Stimulated activated CD8-positive, alpha-beta memory T cell treated with anti-CD3 and anti-CD28 coated beads, Interleukin-12 subunit alpha, Interleukin-12 subunit beta, amount 100 ng/mL, for 4 hours (primary cell): Measurements from ENCODE around the gene RAD54L.
A peak's percentile ranks its signal among the peaks of the same experiment; 100 is the strongest.
"Not testable (repeated sequence)": the region's sequence is repeated elsewhere in the genome, so short reads cannot be mapped to it uniquely, and the experiment has no call there.

Source experiments
- DNase-seq: peaks from one replicate; pipeline ENCODE4 v3.0.0-alpha.2; 2020; ENCODE audit warnings: low read depth

RAD54L gene

GRCh38 chr1:46241733-46242132 is 5.8 kb upstream of the RAD54L start:
- not testable (repeated sequence) for DNase-seq

DNA sequence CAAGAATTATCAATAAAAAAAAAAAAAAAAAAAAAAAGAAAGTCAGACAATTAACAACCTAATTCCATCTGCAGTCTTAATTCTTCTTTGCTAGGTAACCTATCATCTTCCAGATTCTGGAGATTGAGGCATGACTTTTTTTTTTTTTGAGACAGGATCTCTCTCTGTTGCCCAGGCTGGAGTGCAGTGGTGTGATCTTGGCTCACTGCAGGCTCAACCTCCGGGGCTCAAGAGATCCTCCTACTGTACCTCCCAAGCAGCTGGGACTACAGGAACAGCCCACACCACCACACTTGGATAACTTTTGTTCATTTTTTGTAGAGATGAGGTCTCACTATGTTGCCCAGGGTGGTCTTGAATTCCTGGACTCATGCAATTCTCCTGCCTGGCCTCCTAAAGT is 4.6 kb upstream of the RAD54L start:
- DNase-seq = no peak

- not testable (repeated sequence) for DNase-seq
Observed at GRCh38 chr1:46243831-46244230, 3.7 kb upstream of the RAD54L start.

- DNase-seq = no peak
Observed at GRCh38 chr1:46244656-46245371, 2.7 kb upstream of the RAD54L start.

- DNase-seq = not testable (repeated sequence)
Observed at GRCh38 chr1:46246136-46246535, 1.4 kb upstream of the RAD54L start.

DNA sequence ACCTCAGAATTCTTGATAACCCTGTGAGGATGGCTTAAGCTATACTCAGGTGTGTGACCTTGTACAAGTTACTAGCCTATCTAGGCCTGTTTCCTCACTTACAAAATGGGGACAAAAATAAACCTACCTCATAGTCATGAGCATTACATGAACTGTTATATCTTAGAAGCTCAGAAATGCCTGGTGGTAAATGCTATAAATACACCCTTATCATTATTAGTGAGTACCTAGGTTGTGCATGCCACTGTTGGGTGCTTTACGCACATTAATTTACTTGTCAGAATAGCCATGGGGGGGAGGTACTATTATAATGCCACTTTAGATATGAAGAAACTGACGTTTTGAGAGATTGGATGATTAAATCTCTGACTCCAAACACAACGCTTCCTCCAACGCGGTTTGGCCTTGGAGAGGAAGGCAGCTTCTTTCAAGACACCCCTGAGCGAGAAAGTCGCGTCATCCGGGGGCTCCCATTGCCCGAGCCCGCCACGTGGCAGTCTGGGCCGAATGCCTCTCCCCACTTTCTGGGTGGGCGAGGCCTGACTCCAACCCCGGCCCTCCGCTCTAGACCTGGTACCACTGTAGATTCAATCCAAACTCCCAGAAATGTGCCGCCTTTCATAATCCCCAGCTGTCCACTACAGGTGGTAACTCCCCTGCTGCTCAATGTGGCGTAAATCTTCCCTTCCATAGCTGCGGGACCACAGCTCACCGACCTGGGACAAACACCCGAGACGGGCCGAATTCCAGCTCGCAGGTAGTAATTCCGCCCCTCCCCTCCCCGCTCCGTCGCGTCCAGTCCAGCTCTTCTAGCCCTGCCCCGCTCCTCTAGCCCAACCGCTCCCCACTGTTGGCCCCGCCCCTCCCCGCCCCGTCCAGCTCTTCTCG is 771 bp upstream of the RAD54L start:
- DNase-seq = peak; percentile 44

- DNase-seq = no peak
Observed at GRCh38 chr1:46248122-46248920, 758 bp downstream of the RAD54L start.

DNA sequence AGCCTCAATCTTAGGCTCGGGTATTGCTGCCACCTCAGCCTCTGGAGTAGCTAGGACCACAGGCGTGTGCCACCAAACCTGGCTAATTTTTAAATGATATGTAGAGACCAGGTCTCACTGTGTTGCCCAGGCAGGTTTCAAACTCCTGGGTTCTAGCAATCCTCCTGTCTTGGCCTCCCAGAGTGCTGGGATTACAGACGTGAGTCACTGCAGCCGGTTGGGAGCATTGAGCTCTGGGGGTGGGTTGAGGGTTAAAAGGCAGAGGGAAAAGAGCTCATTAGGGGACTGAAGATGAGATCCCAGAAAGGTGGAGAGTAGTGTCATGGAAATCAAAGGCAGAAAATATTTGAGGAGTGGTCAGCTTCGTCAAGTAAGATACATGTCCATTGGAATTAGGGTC is 7.1 kb downstream of the RAD54L start:
- no peak for DNase-seq

DNA sequence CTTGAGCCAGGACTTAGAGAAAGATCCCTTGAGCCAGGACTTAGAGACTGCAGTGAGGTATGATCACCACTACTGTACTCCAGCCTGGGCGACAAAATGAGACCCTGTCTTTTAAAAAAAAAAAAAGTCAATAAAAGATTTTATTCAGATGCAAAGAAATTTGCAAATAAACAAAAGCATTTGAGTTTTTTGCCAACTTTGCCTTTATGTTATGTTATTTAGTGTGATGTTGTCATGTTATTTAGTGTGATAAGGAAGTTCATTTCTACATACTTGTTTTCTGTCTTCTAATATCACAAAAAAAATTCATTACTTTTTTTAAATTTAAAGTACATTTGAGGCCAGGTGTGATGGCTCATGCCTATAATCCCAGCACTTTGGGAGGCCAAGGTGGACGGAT is 9.0 kb downstream of the RAD54L start:
- DNase-seq = no peak

- no peak for DNase-seq
Observed at GRCh38 chr1:46262508-46262907, 14.9 kb downstream of the RAD54L start.

- DNase-seq = no peak
Observed at GRCh38 chr1:46263146-46263545, 15.6 kb downstream of the RAD54L start.

- DNase-seq = no peak
Observed at GRCh38 chr1:46268578-46268977, 21.0 kb downstream of the RAD54L start.

DNA sequence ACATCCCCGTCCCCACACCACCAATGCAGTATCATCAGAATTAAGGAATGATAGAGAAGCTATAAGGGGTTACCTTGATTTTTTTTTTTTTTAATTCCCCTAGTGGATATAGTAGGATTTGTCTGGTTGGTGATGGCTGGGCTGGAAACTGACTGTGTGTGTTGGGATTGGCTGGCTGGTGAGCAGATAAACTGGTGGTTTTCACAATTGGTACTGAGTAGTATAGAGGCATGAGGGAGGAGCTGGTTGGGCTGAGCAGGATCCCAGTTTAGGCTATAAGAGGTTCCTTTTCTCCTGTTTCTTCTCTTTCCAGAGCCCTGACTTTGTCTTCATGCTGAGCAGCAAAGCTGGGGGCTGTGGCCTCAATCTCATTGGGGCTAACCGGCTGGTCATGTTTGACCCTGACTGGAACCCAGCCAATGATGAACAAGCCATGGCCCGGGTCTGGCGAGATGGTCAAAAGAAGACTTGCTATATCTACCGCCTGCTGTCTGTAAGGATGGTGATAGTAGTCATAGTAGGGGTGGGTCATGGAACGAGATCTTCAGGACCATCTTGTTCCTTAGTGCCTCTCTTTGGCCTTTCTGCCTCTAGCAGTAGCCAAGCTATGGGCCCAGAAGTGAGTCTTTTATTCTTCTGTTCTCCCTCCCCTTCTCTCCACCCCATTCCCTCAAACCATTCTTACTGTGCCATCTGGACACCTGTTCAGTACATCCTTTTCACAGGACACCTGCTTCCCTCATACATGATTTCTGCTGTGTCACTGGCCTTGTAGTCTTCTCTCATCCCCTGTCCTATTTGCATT is 26.9 kb downstream of the RAD54L start:
- DNase-seq = no peak

DNA sequence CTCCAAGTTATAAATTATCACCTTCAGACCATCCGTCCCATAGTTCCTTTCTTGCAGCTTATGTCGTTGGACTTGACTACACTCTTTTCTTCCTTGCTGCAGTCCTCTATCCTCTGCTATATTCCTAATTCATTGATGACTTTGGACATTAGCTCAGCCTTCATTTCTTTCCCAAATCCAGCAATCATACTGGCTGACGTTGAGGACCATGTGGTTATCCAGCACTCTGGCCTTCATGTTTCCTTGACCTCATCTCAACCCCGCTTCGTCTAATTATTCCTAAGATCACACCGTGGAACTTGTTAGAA is 27.4 kb downstream of the RAD54L start:
- no peak for DNase-seq

- DNase-seq = no peak
Observed at GRCh38 chr1:46277658-46278373, 30.3 kb downstream of the RAD54L start.

DNA sequence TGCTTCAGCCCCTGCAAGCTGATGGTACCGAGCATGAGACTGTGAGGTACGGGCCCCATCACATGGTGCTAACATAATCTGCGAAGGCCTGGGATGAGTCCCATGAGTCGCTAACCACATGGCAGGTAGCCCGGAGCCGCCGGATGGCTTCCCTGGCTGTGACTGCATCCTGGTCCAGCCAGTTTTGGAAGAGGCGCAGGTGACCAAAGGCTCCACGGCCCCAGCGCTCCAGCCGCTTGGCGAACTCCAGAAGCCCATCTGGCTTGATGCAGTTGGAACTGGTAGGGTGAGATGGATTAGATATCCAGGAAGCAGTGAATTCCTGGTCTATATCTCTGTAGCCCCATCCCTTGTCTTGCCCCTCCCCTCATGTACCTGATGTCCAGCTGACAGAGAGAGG is 31.2 kb downstream of the RAD54L start:
- DNase-seq = no peak

GRCh38 chr1:46280092-46280491 is 32.5 kb downstream of the RAD54L start:
- DNase-seq = no peak

DNA sequence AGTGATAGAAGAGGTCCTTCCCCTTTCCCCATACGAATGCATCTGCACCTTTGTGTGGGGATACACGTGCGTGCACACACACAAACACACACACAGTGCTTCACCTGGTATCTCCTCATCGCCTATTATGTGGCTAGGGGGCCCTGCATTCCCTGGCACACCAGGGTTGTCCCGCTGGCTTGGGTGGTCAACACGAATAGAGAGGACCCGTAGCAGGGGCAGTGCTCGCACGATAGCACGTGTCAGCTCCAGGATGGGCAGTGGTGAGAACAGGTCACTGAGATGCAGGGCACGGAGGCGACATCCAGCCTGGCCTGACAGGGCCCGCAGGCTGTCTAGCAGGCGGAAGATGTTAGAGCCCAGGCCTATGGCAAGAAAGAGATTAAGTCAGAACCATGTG is 33.5 kb downstream of the RAD54L start:
- DNase-seq = no peak

DNA sequence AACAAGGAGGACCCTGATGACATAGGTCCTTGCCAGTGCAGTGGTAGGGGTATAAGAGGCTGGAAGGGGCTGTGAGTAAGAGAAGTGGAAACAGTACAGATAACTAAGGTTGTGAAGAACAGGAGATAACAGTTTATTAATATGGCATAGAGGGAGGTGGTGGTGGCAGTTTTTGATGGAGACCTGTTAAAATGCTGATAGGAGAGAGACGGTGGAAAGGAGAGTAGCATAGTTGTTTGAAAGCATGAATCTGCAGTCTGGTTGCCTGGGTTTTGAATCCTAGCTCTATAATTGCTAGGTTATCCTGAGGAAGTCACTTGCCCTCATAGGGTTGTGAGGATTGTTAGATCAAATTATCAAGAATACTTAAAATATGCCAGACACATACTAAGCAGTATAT is 36.5 kb downstream of the RAD54L start:
- DNase-seq = no peak

DNA sequence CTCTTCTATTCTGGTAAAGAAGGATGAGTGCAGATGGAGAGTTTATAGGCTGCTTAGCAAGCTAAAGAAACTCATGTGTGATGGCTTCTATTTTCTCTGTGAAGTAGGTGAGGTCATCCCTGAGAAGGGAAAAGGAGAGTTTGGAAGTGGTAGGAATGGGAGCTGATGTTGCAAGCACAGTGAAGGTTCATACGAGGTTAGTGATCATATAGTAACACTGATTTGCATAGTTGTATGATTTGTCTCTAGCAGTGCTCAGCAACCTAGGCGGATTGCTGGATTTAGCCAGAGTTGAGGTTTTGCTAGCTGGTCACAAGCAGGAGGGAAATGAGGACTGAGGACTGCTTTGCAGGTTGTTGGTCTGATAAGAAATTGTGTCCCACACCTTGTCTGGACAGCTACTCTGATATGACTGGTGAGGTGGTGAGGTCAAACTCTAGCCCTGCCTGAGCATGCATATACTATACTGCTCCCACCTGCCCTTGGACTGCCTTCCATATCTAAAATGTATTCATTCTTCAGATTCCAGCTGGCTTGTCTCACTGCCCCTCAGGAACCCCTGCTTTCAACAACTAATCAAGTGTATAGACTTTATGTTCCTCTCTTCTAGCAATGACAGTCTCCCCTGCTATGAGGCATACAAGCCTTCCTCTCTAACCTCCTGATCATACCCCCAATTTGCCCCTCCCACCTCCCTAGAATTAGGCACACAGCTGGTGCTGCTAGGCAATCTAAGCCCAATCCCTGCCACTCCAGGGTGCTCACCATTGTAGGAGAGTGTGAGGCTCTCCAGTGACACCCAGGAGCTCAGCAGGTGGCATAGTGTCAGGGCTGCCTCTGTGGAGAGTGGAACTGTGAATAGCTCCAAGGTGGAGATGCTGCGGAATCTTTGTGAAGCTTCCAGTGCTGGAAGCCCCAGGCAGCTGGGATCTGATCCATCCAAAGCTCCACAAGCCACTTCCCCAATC is 37.3 kb downstream of the RAD54L start:
- no peak for DNase-seq
